Forelimb muscle (tissue), 1 donor: Measurements from ENCODE around the gene INPP5F. TPM values are rescaled to one million over a fixed set of nuclear protein-coding genes. Genes with fewer than 3 reads are reported as not detected.
"Not testable (repeated sequence)": the region's sequence is repeated elsewhere in the genome, so short reads cannot be mapped to it uniquely, and the experiment has no call there.

Experiments
- DNase-seq: peaks from one replicate; pipeline ENCODE4 v3.0.0-alpha.2; 2013; ENCODE audit warnings: low read depth
- polyA plus RNA-seq: library from polyadenylated mRNA; unstranded; fragments of 120-200 nt; gene quantifications from one replicate; pipeline ENCODE4 v1.2.1, GENCODE V29; 2013; ENCODE audit not compliant: insufficient read length

Gene INPP5F
- polyA plus RNA-seq, 1 donor: 15.6 TPM

- no peak for DNase-seq
Observed at GRCh38 chr10:119776536-119776935, 50.7 kb downstream of the INPP5F start.

GRCh38 chr10:119777686-119778085 lies 51.8 kb downstream of the INPP5F start:
- DNase-seq: no peak

GRCh38 chr10:119778776-119779445 lies 53.1 kb downstream of the INPP5F start:
- DNase-seq: no peak

- DNase-seq: no peak
Observed at GRCh38 chr10:119780879-119781480, 55.1 kb downstream of the INPP5F start.

- no peak for DNase-seq
Observed at GRCh38 chr10:119781498-119781897, 55.6 kb downstream of the INPP5F start.

- DNase-seq: no peak
Observed at GRCh38 chr10:119782981-119783664, 57.3 kb downstream of the INPP5F start.

GRCh38 chr10:119783665-119784027 lies 57.8 kb downstream of the INPP5F start:
- no peak for DNase-seq

- no peak for DNase-seq
Observed at GRCh38 chr10:119784340-119785067, 58.7 kb downstream of the INPP5F start.

- DNase-seq: no peak
Observed at GRCh38 chr10:119786117-119786769, 60.4 kb downstream of the INPP5F start.

GRCh38 chr10:119795101-119795500 lies 69.3 kb downstream of the INPP5F start:
- not testable (repeated sequence) for DNase-seq

- no peak for DNase-seq
Observed at GRCh38 chr10:119796039-119796438, 70.2 kb downstream of the INPP5F start.

- DNase-seq: no peak
Observed at GRCh38 chr10:119801176-119801575, 75.3 kb downstream of the INPP5F start.

- no peak for DNase-seq
Observed at GRCh38 chr10:119801998-119802538, 76.2 kb downstream of the INPP5F start.

GRCh38 chr10:119803264-119803663 lies 77.4 kb downstream of the INPP5F start:
- no peak for DNase-seq

- DNase-seq: no peak
Observed at GRCh38 chr10:119805702-119806230, 79.9 kb downstream of the INPP5F start.

- DNase-seq: no peak
Observed at GRCh38 chr10:119806334-119807130, 80.7 kb downstream of the INPP5F start.

GRCh38 chr10:119807960-119808697 lies 82.3 kb downstream of the INPP5F start:
- DNase-seq: no peak

- DNase-seq: no peak
Observed at GRCh38 chr10:119811122-119811521, 85.3 kb downstream of the INPP5F start.

GRCh38 chr10:119812684-119813083 lies 86.8 kb downstream of the INPP5F start:
- DNase-seq: no peak

GRCh38 chr10:119815671-119816070 lies 89.8 kb downstream of the INPP5F start:
- DNase-seq: no peak
